Mesendoderm (in vitro differentiated cells): ENCODE measurements around the gene AP3S2.
A peak's percentile ranks its signal among the peaks of the same experiment; 100 is the strongest.

Experiments
- DNase-seq: peaks from one replicate; pipeline ENCODE4 v3.0.0; 2013
- H2AK5ac ChIP-seq: 2 replicates; pipeline ENCODE4 v1.6.1; 2013; ENCODE audit warnings: low read length, inconsistent platforms
- H2BK120ac ChIP-seq: 2 replicates; pipeline ENCODE4 v1.6.1; 2013; ENCODE audit warnings: low read depth, mild to moderate bottlenecking, low read length, moderate library complexity, mixed read lengths
- H2BK15ac ChIP-seq: replicated peaks from 2 replicates; pipeline ENCODE4 v1.6.1; 2013; ENCODE audit warnings: low read depth, mild to moderate bottlenecking, moderate library complexity
- H2BK5ac ChIP-seq: 2 replicates; pipeline ENCODE4 v1.6.1; 2013; ENCODE audit warnings: low read length, inconsistent platforms
- H3K18ac ChIP-seq: 2 replicates; pipeline ENCODE4 v1.6.1; 2013; ENCODE audit warnings: mild to moderate bottlenecking, low read length, mixed read lengths
- H3K23ac ChIP-seq: one replicate; pipeline ENCODE4 v1.6.1; 2013; ENCODE audit warnings: low read length
- H3K27ac ChIP-seq: 2 replicates; pipeline ENCODE4 v1.5.1; 2013; ENCODE audit warnings: low read depth, mild to moderate bottlenecking, inconsistent platforms, low read length, moderate library complexity
- H3K27me3 ChIP-seq: 2 replicates; pipeline ENCODE4 v1.6.1; 2013; ENCODE audit warnings: low read length, control low read depth, mild to moderate bottlenecking, inconsistent platforms; ENCODE audit not compliant: insufficient read depth, poor library complexity
- H3K36me3 ChIP-seq: 2 replicates; pipeline ENCODE4 v1.6.1; 2013; ENCODE audit warnings: low read length, inconsistent platforms; ENCODE audit not compliant: control insufficient read depth, insufficient read depth
- H3K4ac ChIP-seq: one replicate; pipeline ENCODE4 v1.6.1; 2013; ENCODE audit warnings: low read depth, mild to moderate bottlenecking, low read length, moderate library complexity
- H3K4me1 ChIP-seq: 2 replicates; pipeline ENCODE4 v1.6.1; 2013; ENCODE audit warnings: low read depth, low read length, inconsistent platforms; ENCODE audit not compliant: control insufficient read depth
- H3K4me2 ChIP-seq: 2 replicates; pipeline ENCODE4 v1.6.1; 2013; ENCODE audit warnings: low read length
- H3K4me3 ChIP-seq: 2 replicates; pipeline ENCODE4 v1.5.1; 2013; ENCODE audit warnings: mild to moderate bottlenecking, low read length
- H3K56ac ChIP-seq: one replicate; pipeline ENCODE4 v1.6.1; 2013; ENCODE audit warnings: low read length
- H3K79me1 ChIP-seq: 2 replicates; pipeline ENCODE4 v1.6.1; 2013; ENCODE audit warnings: low read length, inconsistent platforms
- H3K79me2 ChIP-seq: 2 replicates; pipeline ENCODE4 v1.6.1; 2013; ENCODE audit warnings: mild to moderate bottlenecking, low read length; ENCODE audit not compliant: control insufficient read depth, insufficient read depth
- H3K9ac ChIP-seq: 2 replicates; pipeline ENCODE4 v1.6.1; 2013; ENCODE audit warnings: low read length, inconsistent platforms
- H4K5ac ChIP-seq: one replicate; pipeline ENCODE4 v1.6.1; 2013; ENCODE audit warnings: low read length
- H4K8ac ChIP-seq: one replicate; pipeline ENCODE4 v1.6.1; 2013; ENCODE audit warnings: low read depth, mild to moderate bottlenecking, control low read depth, low read length, moderate library complexity
- WGBS: extraction: QIAGEN DNeasy Blood & Tissue Kit; methylation state at CpG from one replicate; pipeline ENCODE4 v1.1.7; 2013; ENCODE audit warnings: low lambda C conversion rate, missing lambda C conversion rate; ENCODE audit not compliant: insufficient coverage; ENCODE audit errors: extremely low coverage; 5-methylcytosine and 5-hydroxymethylcytosine counted together

AP3S2 gene

GRCh38 chr15:89814112-89814742 is 79.6 kb downstream of the AP3S2 start:
- DNase-seq = no peak
- H3K9ac ChIP-seq = peak overlapping the region; percentile 56

GRCh38 chr15:89813381-89814111 is 80.2 kb downstream of the AP3S2 start:
- DNase-seq = no peak
- Histone ChIP-seq H3K4ac (no peak overlapping the region), H2BK15ac (no peak overlapping the region), H4K5ac (no peak overlapping the region), H2BK5ac (no peak overlapping the region), H2BK120ac (no peak overlapping the region), H4K8ac (no peak overlapping the region), H3K18ac (no peak overlapping the region), H3K4me1 (no peaks in the 10 kb centered on the region), H3K4me3 (peak overlapping the region; percentile 22), H3K36me3 (no peaks in the 10 kb centered on the region), H3K9ac (peak overlapping the region; percentile 56), H3K56ac (peak overlapping the region; percentile 70), H3K27ac (no peak overlapping the region), H3K4me2 (peak overlapping the region; percentile 44), H3K27me3 (peaks cover 17% of the 10 kb centered on the region), H3K23ac (no peak overlapping the region), H3K79me1 (no peaks in the 10 kb centered on the region), H2AK5ac (no peak overlapping the region), H3K79me2 (no peaks in the 10 kb centered on the region)
- no CpG with 5 or more reads among the region's 13 CpGs for WGBS

More at GRCh38 chr15:89814112-89814742, 79.6 kb downstream of the AP3S2 start:
- H3K36me3 ChIP-seq = no peaks in the 10 kb centered on the region
- H3K4ac ChIP-seq = no peak overlapping the region
- H3K56ac ChIP-seq = peak overlapping the region; percentile 70
- H2BK5ac ChIP-seq = no peak overlapping the region
- H4K8ac ChIP-seq = no peak overlapping the region
- WGBS = no CpG with 5 or more reads among the region's 56 CpGs
- no peaks in the 10 kb centered on the region for H3K79me2 ChIP-seq
- H3K4me2 ChIP-seq = peak overlapping the region; percentile 44
- H3K4me1 ChIP-seq = no peaks in the 10 kb centered on the region
- no peak overlapping the region for H3K18ac ChIP-seq
- no peak overlapping the region for H3K27ac ChIP-seq
- H2BK120ac ChIP-seq = no peak overlapping the region
- no peak overlapping the region for H4K5ac ChIP-seq
- peak overlapping the region; percentile 22 for H3K4me3 ChIP-seq
- no peak overlapping the region for H2AK5ac ChIP-seq
- no peak overlapping the region for H3K23ac ChIP-seq
- no peaks in the 10 kb centered on the region for H3K79me1 ChIP-seq
- no peak overlapping the region for H2BK15ac ChIP-seq
- peaks cover 17% of the 10 kb centered on the region for H3K27me3 ChIP-seq

GRCh38 chr15:89812847-89813320 is 80.9 kb downstream of the AP3S2 start:
- H3K79me1 ChIP-seq = no peaks in the 10 kb centered on the region
- no peak overlapping the region for H2BK15ac ChIP-seq
- H3K4ac ChIP-seq = no peak overlapping the region
- no peak overlapping the region for H2AK5ac ChIP-seq
- no peaks in the 10 kb centered on the region for H3K79me2 ChIP-seq
- no peak overlapping the region for H3K23ac ChIP-seq
- H2BK120ac ChIP-seq = no peak overlapping the region
- H3K4me3 ChIP-seq = no peak overlapping the region
- DNase-seq = no peak
- H4K8ac ChIP-seq = no peak overlapping the region
- H3K27me3 ChIP-seq = peaks cover 17% of the 10 kb centered on the region
- no peak overlapping the region for H3K4me2 ChIP-seq
- H3K27ac ChIP-seq = no peak overlapping the region
- no peak overlapping the region for H2BK5ac ChIP-seq
- H3K36me3 ChIP-seq = no peaks in the 10 kb centered on the region
- no peak overlapping the region for H3K9ac ChIP-seq
- no peak overlapping the region for H4K5ac ChIP-seq
- WGBS = no CpG with 5 or more reads among the region's 7 CpGs
- no peak overlapping the region for H3K56ac ChIP-seq
- no peak overlapping the region for H3K18ac ChIP-seq
- no peaks in the 10 kb centered on the region for H3K4me1 ChIP-seq

- Histone ChIP-seq H4K5ac (no peak overlapping the region), H3K4ac (no peak overlapping the region), H3K18ac (no peak overlapping the region), H2BK120ac (no peak overlapping the region), H3K4me3 (no peak overlapping the region), H3K36me3 (no peaks in the 10 kb centered on the region), H3K23ac (no peak overlapping the region), H3K79me2 (no peaks in the 10 kb centered on the region), H4K8ac (no peak overlapping the region), H3K9ac (no peak overlapping the region), H3K56ac (no peak overlapping the region), H3K27me3 (peaks cover 17% of the 10 kb centered on the region), H2AK5ac (no peak overlapping the region), H2BK15ac (no peak overlapping the region), H3K4me2 (no peak overlapping the region), H3K79me1 (no peaks in the 10 kb centered on the region), H2BK5ac (no peak overlapping the region), H3K4me1 (no peaks in the 10 kb centered on the region), H3K27ac (no peak overlapping the region)
- no peak for DNase-seq
- no CpG with 5 or more reads among the region's 8 CpGs for WGBS
Measured at GRCh38 chr15:89812011-89812846, 81.6 kb downstream of the AP3S2 start.

- no CpG with 5 or more reads among the region's 7 CpGs for WGBS
- peaks cover 10% of the 10 kb centered on the region for H3K27me3 ChIP-seq
Measured at GRCh38 chr15:89810837-89811236, 83.0 kb downstream of the AP3S2 start.

More at GRCh38 chr15:89810837-89811236, 83.0 kb downstream of the AP3S2 start:
- Histone ChIP-seq H3K18ac (no peak overlapping the region), H3K79me1 (no peaks in the 10 kb centered on the region), H2BK5ac (no peak overlapping the region), H3K56ac (no peak overlapping the region), H3K9ac (no peak overlapping the region), H3K79me2 (no peaks in the 10 kb centered on the region), H3K23ac (no peak overlapping the region), H3K4me3 (no peak overlapping the region), H3K4me1 (no peaks in the 10 kb centered on the region), H4K8ac (no peak overlapping the region), H3K4ac (no peak overlapping the region), H4K5ac (no peak overlapping the region), H2BK15ac (no peak overlapping the region), H2AK5ac (no peak overlapping the region), H2BK120ac (no peak overlapping the region), H3K27ac (no peak overlapping the region), H3K36me3 (no peaks in the 10 kb centered on the region), H3K4me2 (no peak overlapping the region)
- no peak for DNase-seq
